HL-60/S4 (cell line): ENCODE measurements around the gene DMXL1.
"Not testable (repeated sequence)": the region's sequence is repeated elsewhere in the genome, so short reads cannot be mapped to it uniquely, and the experiment has no call there.

ENCODE experiments used
- in situ Hi-C: fragments of 300-500 bp; cut with MboI; formaldehyde crosslinking; loops from 2 replicates; pipeline ENCODE4 v1.14.3; 2022; ENCODE audit warnings: low sequenced_read_pairs

DMXL1 gene

GRCh38 chr5:119122474-119122873, 51.6 kb downstream of the DMXL1 start:
- in situ Hi-C loops: not testable (repeated sequence)

DNA sequence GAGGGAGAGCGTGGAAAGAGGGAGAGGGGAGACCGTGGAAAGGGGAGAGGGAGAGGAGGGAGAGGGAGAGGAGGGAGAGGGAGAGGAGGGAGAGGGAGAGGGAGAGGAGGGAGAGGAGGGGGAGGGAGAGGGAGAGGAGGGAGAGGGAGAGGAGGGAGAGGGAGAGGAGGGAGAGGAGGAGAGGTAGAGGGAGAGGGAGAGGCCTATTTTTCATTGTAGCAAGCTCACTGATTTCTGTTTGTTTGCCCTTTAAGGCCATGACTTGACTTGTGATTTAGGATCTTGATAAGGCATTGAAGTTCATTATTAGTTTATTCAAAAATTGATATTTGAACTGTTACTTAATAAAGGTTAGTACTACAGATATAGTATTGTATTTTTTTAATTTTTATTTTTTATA, 52.4 kb downstream of the DMXL1 start:
- in situ Hi-C loops: no loop called here

GRCh38 chr5:119129770-119130169, 58.9 kb downstream of the DMXL1 start:
- in situ Hi-C loops: no loop called here

DNA sequence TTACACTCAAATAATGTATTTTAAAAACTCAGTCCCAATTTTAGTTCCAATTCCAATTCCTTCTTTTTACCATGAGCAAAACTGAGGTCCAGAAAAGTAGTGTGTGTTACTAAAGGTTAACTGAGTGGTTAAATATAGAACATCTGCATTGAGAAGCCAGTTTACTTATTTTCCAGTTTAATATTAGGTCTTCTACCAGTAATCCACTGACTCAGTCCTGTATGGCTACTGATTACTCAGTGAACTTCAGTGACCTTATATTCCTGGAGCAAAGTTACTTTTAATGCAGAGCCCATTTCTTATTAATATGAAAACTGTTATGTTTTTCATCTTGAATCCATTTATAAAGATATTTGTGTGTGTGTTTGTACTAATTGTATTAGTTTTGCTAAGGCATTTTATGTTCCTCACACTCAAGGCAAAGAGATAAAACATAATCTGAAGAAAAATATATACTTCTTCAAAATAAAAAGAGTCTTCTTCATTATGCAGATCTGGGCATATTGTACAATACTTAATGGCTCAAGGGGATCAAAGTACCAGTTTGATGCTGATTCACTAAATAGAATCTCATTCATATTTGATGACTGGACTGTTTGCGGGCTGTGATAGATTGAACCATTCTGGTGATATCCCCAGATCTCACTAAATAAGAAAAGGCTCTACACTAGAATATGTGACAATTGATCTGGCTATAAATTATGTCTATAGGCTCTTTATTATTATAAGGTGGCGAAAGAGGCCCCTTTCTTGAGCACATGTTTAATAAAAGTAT, 60.8 kb downstream of the DMXL1 start:
- in situ Hi-C loops: no loop called here

DNA sequence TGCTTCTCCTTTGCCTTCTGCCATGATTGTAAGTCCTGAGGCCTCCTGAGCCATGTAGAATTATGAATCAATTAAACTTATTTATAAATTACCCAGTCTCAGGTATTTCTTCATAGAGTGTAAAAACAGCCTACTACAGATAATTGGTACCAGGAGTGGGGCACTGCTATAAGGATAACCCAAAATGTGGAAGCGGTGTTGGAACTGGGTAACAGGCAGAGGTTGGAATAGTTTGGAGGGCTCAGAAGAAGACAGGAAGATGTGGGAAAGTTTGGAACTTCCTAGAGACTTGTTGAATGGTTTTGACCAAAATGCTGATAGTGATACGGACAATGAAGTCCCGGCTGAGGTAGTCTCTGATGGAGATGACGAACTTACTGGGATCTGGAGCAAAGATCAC, 64.9 kb downstream of the DMXL1 start:
- in situ Hi-C loops: not testable (repeated sequence)

GRCh38 chr5:119136666-119137318, 65.9 kb downstream of the DMXL1 start:
- in situ Hi-C loops: no loop called here

- in situ Hi-C loops: no loop called here
These were observed 82.7 kb downstream of the DMXL1 start for GRCh38 chr5:119153629-119154028.

DNA sequence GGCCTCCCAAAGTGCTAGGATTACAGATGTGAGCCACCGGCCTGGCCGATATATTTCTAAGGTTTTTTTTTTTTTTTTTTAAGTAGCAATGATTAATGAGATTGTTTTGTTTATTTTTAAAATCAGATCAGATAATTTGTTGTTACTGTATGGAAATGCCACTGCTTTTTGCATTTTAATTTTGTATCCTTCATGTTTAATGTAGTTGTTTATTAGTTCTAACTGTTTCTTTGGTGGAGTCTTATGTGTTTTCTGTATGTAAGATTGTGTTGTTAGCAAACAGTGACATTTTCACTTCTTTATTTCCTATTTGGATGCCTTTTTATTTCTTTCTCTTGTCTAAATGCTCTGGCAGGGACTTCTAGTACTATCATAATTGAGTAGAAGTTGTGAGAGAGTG, 87.3 kb downstream of the DMXL1 start:
- in situ Hi-C loops: no loop called here

DNA sequence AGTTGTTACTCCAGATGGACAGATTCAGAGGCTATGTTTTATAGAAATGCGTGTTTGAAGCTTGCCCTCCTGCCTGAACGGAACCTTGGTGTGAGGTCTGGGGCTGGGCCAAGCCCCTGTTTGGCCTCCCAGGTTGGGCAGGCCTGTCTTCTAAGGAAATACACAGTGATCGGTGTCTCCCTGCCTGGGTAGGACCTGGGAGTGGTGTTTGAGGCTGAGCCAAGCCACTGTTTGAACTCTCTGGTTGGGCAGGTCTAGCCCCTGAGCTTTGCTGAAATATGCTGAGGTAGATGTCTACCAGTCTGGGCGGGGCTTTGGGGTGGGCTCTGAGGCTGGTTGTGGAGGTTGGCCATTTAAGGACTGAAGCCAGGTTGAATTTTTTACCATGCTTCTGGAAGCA, 90.5 kb downstream of the DMXL1 start:
- in situ Hi-C loops: no loop called here

DNA sequence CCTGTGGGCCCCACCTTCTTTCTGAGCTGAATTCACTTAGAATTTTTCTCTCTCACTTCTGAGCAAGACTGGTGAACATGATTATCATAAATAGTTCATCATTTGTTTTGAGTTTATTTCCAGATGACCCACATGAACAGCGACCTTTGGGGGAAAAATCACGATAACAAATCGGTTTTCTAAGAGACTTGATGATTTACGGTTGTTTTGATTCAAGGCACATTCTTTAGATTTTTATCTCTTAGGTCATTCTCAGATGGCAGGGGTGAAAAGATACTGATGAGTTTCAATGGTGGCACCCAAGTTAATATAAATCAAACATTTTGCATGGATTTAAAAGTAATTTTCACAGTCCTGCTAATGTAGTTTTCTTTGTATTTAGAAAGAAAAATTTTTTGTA, 95.1 kb downstream of the DMXL1 start:
- in situ Hi-C loops: no loop called here

GRCh38 chr5:119168401-119168800, 97.5 kb downstream of the DMXL1 start:
- in situ Hi-C loops: no loop called here

DNA sequence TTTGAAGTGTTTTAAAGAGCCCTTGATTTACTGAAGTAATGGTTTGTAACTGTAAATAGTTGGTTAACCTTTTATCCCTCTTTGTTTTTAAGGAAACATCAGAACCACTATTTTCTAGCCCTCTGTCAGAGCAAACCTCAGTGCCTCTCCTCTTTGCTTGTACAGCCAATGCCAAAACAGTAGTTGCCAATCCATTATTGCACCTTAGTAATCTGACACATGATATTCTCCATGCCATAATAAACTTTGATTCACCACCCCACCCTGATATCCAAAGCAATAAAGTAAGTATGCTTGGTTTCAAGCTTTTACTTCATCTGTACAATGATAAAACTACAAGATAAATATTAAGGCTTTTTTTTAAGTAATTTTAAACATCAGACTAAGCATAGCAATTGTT, 100.8 kb downstream of the DMXL1 start:
- in situ Hi-C loops: no loop called here

GRCh38 chr5:119174578-119175163, 103.8 kb downstream of the DMXL1 start:
- in situ Hi-C loops: no loop called here

DNA sequence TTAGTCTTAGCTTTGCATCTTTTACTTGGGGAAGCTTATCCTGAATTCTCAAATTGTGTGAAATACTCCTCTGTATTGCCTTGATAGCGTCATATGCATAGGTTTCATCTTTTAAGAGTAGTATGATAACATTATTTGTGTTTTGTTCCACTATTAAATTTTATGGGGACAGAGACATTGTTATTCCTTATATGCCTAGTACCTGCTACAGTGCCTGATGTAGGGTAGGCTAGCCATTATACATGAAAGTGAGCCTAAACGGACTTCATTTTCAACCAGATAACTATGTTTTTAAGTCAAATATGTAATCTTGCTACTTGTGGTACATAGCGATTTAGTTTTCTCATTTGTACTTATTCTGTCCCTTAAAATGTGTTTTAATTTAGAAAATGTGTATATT, 105.9 kb downstream of the DMXL1 start:
- in situ Hi-C loops: no loop called here

- in situ Hi-C loops: no loop called here
These were observed 106.3 kb downstream of the DMXL1 start for GRCh38 chr5:119177226-119177625.

DNA sequence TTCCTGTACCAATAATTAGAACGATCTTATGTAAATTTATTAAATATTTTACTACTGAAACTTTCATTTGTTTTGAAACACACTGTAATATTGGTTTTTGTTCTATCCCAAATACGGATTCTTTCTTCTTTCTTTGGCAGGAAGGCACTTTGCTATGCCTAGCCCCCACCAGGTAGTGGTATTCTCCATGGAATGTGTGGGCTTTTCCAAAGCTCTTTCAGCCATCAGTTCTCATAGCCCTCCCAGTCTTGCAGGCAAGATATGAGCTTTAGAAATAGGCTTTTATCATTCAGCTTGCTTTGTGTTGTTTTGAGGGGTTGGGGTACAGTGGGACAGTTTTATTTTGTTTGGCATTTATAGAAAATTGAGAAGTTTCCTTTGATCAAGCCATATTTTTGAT, 107.5 kb downstream of the DMXL1 start:
- in situ Hi-C loops: no loop called here

DNA sequence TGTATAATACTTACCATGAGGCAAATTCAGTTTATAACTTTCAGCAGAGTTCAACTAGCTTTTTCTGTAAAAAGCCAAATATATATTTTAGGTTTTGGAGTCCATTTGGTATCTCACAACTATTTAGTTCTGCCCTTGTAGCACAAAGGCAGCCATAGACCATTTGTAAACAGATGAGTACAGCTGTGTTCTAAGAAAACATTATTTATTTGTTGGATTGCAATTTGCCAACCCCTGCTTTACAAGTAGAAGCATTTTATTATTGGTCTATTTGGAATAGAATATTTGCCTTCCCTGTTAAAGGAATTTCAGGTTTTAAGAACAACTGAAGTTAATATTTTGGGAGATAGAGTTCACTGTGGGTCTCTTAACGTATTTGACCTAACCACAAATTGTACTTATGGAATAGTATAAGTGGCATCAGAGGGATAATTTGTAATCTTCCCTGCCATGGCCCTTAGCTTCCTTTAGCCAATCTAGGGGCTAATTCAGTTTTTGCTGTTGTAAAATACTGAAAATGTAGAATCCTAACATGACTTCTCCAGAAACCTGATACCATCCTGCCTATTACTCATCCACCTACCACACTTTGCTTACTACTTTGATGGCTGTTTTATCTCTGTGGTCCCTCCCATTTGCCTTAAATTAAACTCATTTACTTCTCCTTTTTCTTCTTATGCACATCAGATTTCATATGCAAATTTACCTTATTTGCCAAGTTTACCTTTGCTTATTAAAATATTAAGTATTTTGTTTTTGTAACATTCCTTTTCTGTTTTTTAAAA, 109.2 kb downstream of the DMXL1 start:
- in situ Hi-C loops: no loop called here

GRCh38 chr5:119185512-119185911, 114.6 kb downstream of the DMXL1 start:
- in situ Hi-C loops: not testable (repeated sequence)

- in situ Hi-C loops: no loop called here
These were observed 117.1 kb downstream of the DMXL1 start for GRCh38 chr5:119187776-119188529.

DNA sequence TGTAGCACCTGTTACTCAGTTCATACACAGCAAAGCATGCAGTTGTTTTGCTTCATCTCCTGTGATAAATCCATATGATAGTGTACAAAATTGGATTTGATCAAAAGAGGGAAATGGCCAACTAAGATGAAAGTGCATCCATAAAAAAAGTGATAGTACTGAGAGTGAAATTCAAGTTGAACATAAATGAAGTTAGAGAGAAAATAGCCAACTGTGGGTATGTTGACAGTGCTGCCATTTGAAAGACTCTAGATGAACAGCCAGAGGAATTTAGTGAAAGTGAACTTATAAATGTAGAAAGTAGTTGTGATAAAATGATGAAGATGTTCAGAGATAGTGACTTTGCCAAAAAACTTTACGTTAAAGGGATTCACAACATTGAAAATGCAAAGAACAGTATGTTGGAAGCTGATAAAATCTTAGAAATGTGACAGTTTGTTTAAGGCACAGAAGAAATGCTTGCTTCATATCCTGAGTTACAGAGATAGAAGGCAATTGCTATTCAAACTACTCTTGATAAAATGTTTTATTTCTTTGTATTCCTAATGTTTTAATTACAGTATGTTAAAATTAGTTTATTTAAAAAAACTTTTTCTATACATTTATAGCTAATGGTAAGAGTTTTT, 119.7 kb downstream of the DMXL1 start:
- in situ Hi-C loops: no loop called here
